ENCODE data around the gene RUFY2.

- TF ChIP-seq EZH2 (IDR thresholded peaks at IDR 0.05; ENCODE audit: borderline replicate concordance, low read length), result no peak
- no peak for TF ChIP-seq CTCF (IDR thresholded peaks at IDR 0.05; ENCODE audit: low read length)
Measured at GRCh38 chr10:68359189-68359588, 47.9 kb downstream of the RUFY2 start.

Measured in OCI-LY1 (cell line).